CD14-positive monocyte (primary cell): ENCODE measurements around the gene SBK1. TPM values are rescaled to one million over a fixed set of nuclear protein-coding genes. Genes with fewer than 3 reads are reported as not detected.
A peak's percentile ranks its signal among the peaks of the same experiment; 100 is the strongest.

Experiments used
- DNase-seq, 3 donors: peaks; one replicate each; pipeline ENCODE4 v3.0.0-alpha.2; 2011 to 2022
- H2AFZ ChIP-seq: 2 replicates; pipeline ENCODE4 v1.6.0; 2012; ENCODE audit warnings: mild to moderate bottlenecking, low read depth, low read length, inconsistent platforms; ENCODE audit not compliant: insufficient read depth, poor library complexity, severe bottlenecking
- H3K27ac ChIP-seq, 2 donors: 1 replicate in 1 of 2; 2 replicates in 1 of 2; pipeline ENCODE4 v1.5.1; 2012 to 2013; ENCODE audit warnings: low read length in 2 of 2, control low read depth in 1 of 2, inconsistent platforms in 1 of 2, low read depth in 1 of 2, mild to moderate bottlenecking in 1 of 2
- H3K27me3 ChIP-seq, 2 donors: one replicate each; pipeline versions ENCODE4 v1.6.0 to v1.6.1; 2011 to 2013; ENCODE audit warnings: low read length in 2 of 2; ENCODE audit not compliant: control insufficient read depth in 2 of 2, insufficient read depth in 2 of 2
- H3K36me3 ChIP-seq, 2 donors: replicated peaks in 1 of 2; 1 replicate in 1 of 2; 2 replicates in 1 of 2; pipeline versions ENCODE4 v1.5.1 to v1.6.1; 2012 to 2013; ENCODE audit warnings: low read length in 2 of 2, control low read depth in 1 of 2, inconsistent platforms in 1 of 2, mild to moderate bottlenecking in 1 of 2; ENCODE audit not compliant: insufficient read depth in 2 of 2, control insufficient read depth in 1 of 2
- H3K4me1 ChIP-seq, 2 donors: 1 replicate in 1 of 2; 2 replicates in 1 of 2; pipeline versions ENCODE4 v1.5.1 to v1.6.1; 2012 to 2013; ENCODE audit warnings: low read length in 2 of 2, control low read depth in 1 of 2, inconsistent platforms in 1 of 2, mild to moderate bottlenecking in 1 of 2, moderate library complexity in 1 of 2; ENCODE audit not compliant: insufficient read depth in 2 of 2, control insufficient read depth in 1 of 2
- H3K4me2 ChIP-seq: replicated peaks from 2 replicates; pipeline ENCODE3; 2012; ENCODE audit warnings: low read length, moderate library complexity, mild to moderate bottlenecking; ENCODE audit not compliant: poor library complexity, severe bottlenecking; ENCODE audit errors: extremely low read depth
- H3K4me3 ChIP-seq, 3 experiments: fragments of 200-600 bp in 1 of 3; sonication (generic) in 1 of 3; replicated peaks in 1 of 3; 1 replicate in 2 of 3; 2 replicates in 1 of 3; pipeline ENCODE4 v1.5.1; 2011 to 2013; ENCODE audit warnings: low read length in 3 of 3, mild to moderate bottlenecking in 3 of 3, control low read depth in 2 of 3, low read depth in 2 of 3, inconsistent platforms in 1 of 3, moderate library complexity in 1 of 3
- H3K79me2 ChIP-seq: 2 replicates; pipeline ENCODE4 v1.6.0; 2012; ENCODE audit warnings: mild to moderate bottlenecking, control low read depth, inconsistent platforms, low read length, moderate library complexity; ENCODE audit not compliant: insufficient read depth
- H3K9ac ChIP-seq: 2 replicates; pipeline ENCODE4 v1.6.0; 2017; ENCODE audit warnings: low read length, mild to moderate bottlenecking; ENCODE audit not compliant: insufficient read depth, poor library complexity, severe bottlenecking
- H3K9me3 ChIP-seq, 2 donors: replicated peaks in 1 of 2; 1 replicate in 1 of 2; 2 replicates in 1 of 2; pipeline versions ENCODE4 v1.5.1 to v1.6.1; 2012 to 2013; ENCODE audit warnings: low read length in 2 of 2, control low read depth in 1 of 2; ENCODE audit not compliant: control insufficient read depth in 1 of 2, insufficient read depth in 1 of 2
- H4K20me1 ChIP-seq: 2 replicates; pipeline ENCODE4 v1.6.0; 2012; ENCODE audit warnings: mild to moderate bottlenecking, low read length, control low read depth, moderate library complexity; ENCODE audit not compliant: insufficient read depth
- H3K27ac Mint-ChIP-seq, 7 donors: one replicate each; pipeline ENCODE4 v1.8.0; 2020; ENCODE audit warnings: mild to moderate bottlenecking in 7 of 7, mixed read lengths in 7 of 7, moderate library complexity in 6 of 7, inconsistent platforms in 2 of 7
- H3K27me3 Mint-ChIP-seq, 3 donors: one replicate each; pipeline ENCODE4 v1.8.0; 2021 to 2022; ENCODE audit warnings: low read depth in 3 of 3, mild to moderate bottlenecking in 3 of 3, mixed read lengths in 3 of 3, moderate library complexity in 3 of 3, inconsistent platforms in 1 of 3
- H3K36me3 Mint-ChIP-seq, 2 donors: one replicate each; pipeline ENCODE4 v1.8.0; 2020; ENCODE audit warnings: mixed read lengths in 2 of 2, inconsistent platforms in 1 of 2, mild to moderate bottlenecking in 1 of 2
- H3K4me1 Mint-ChIP-seq: one replicate; pipeline ENCODE4 v1.8.0; 2020; ENCODE audit warnings: mild to moderate bottlenecking, mixed read lengths
- H3K4me3 Mint-ChIP-seq, 2 donors: one replicate each; pipeline ENCODE4 v1.8.0; 2020; ENCODE audit warnings: mild to moderate bottlenecking in 2 of 2, mixed read lengths in 2 of 2, moderate library complexity in 1 of 2
- H3K9me3 Mint-ChIP-seq, 7 donors: one replicate each; pipeline ENCODE4 v1.8.0; 2020 to 2022; ENCODE audit warnings: mixed read lengths in 7 of 7, mild to moderate bottlenecking in 6 of 7, moderate library complexity in 6 of 7, inconsistent platforms in 2 of 7
- CTCF ChIP-seq: fragments of 200-600 bp; IDR thresholded peaks from one replicate; pipeline ENCODE4 v1.8.0; 2022; ENCODE audit warnings: antibody characterized with exemption, mild to moderate bottlenecking
- WGBS: methylation state at CpG from one replicate; pipeline ENCODE4 v1.1.5; 2013; ENCODE audit warnings: missing lambda C conversion rate; ENCODE audit not compliant: insufficient coverage; 5-methylcytosine and 5-hydroxymethylcytosine counted together
- intact Hi-C, 2 donors: fragments of 100-400 bp; cut with micrococcal nuclease; formaldehyde crosslinking; loops; one replicate each; pipeline versions ENCODE4 v1.15.0 to v1.15.1; 2023
- polyA plus RNA-seq, 3 donors: library from polyadenylated mRNA; depleted of rRNA in 1 of 3; unstranded in 2 of 3; stranded (reverse) in 1 of 3; fragments of 300-500 nt in 2 of 3; fragments of >200 nt in 1 of 3; fragmentation: Illumina TruSeq in 2 of 3; gene quantifications; 1 replicate in 2 of 3; 2 replicates in 1 of 3; pipeline ENCODE4 v1.2.3, GENCODE V29; 2012 to 2021

Gene SBK1
- polyA plus RNA-seq, 3 donors = 0.04 TPM; not detected in 2

DNA sequence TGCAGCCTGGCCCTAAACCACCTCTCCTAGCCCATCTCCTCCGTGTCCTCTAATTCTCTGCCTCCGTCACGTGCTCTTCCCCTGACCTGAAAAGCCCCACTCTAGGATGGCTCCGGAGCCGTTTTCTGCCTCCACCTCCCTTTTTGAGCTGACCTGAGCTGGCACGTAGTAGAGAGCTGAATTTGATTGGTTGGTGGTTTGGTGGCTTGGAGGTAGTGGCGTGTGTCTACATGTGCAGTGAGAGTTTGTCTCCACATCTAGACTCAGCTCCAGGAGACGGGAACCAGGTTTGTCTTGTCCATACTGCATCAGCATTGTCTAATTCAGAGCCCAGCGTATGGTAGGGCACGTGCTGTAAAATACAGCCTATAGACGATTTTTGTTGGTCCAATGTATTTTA, 3.0 kb downstream of the SBK1 start:
- Histone ChIP-seq H3K36me3 (no peaks in the 10 kb centered on the region), H2AFZ (no peak overlapping the region), H3K4me1 (peaks cover 13 to 16% of the 10 kb centered on the region in 2 donors), H4K20me1 (no peaks in the 10 kb centered on the region), H3K27me3 (peaks cover 0 to 28% of the 10 kb centered on the region in 2 donors), H3K4me3 (no peak overlapping the region), H3K27ac (no peak overlapping the region), H3K9me3 (no peaks in the 10 kb centered on the region), H3K4me2 (no peak overlapping the region), H3K79me2 (no peaks in the 10 kb centered on the region), H3K9ac (no peak overlapping the region)
- Mint-ChIP-seq H3K9me3 (peaks cover 0 to 2% (median 0%) of the 10 kb centered on the region in 7 donors), H3K4me3 (peak overlapping the region in 1 of 2 donors; percentile 44), H3K27me3 (peaks cover 24 to 44% (median 35%) of the 10 kb centered on the region in 3 donors), H3K4me1 (peaks cover 19% of the 10 kb centered on the region), H3K27ac (no peak overlapping the region), H3K36me3 (no peaks in the 10 kb centered on the region)
- WGBS = 95% methylated on average over 5 of the region's 11 CpGs
- intact Hi-C loops = no loop called here
- TF ChIP-seq CTCF = no peak
- DNase-seq = no peak

DNA sequence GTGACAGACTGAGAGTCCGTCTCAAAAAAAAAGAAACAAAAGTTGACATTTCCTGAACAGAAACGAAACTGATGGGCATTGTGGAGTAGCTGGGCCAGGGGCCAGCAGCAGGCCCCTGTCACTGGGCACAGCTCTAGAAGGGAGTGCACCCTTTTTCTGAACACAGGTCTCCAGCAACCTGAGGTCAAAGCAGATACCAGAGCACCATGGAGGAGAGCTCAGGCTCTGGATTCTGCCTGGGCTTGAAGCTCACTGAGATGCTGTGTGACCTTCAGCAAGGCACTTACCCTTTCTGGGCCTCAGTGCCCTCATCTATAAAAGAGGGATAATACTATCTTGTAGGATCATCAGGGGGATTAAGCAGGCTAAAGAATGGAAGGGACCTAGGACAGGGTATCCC, 5.0 kb downstream of the SBK1 start:
- intact Hi-C loops = no loop called here
- Histone ChIP-seq H2AFZ (no peak overlapping the region), H3K9ac (no peak overlapping the region), H3K79me2 (no peaks in the 10 kb centered on the region), H3K4me3 (no peak overlapping the region), H3K4me1 (peaks cover 10 to 12% of the 10 kb centered on the region in 2 donors), H3K27me3 (peaks cover 0 to 23% of the 10 kb centered on the region in 2 donors), H3K9me3 (no peaks in the 10 kb centered on the region), H4K20me1 (no peaks in the 10 kb centered on the region), H3K4me2 (no peak overlapping the region), H3K27ac (no peak overlapping the region), H3K36me3 (no peaks in the 10 kb centered on the region)
- 14% methylated on average over 2 of the region's 2 CpGs for WGBS
- Mint-ChIP-seq H3K27me3 (peaks cover 24 to 37% (median 33%) of the 10 kb centered on the region in 3 donors), H3K27ac (no peak overlapping the region), H3K9me3 (peaks cover 0 to 2% (median 0%) of the 10 kb centered on the region in 7 donors), H3K36me3 (no peaks in the 10 kb centered on the region), H3K4me1 (peaks cover 7% of the 10 kb centered on the region), H3K4me3 (no peak overlapping the region)
- no peak for DNase-seq
- no peak for TF ChIP-seq CTCF
